ENCODE data around the gene PLEKHG3.

The PLEKHG3 gene

DNA sequence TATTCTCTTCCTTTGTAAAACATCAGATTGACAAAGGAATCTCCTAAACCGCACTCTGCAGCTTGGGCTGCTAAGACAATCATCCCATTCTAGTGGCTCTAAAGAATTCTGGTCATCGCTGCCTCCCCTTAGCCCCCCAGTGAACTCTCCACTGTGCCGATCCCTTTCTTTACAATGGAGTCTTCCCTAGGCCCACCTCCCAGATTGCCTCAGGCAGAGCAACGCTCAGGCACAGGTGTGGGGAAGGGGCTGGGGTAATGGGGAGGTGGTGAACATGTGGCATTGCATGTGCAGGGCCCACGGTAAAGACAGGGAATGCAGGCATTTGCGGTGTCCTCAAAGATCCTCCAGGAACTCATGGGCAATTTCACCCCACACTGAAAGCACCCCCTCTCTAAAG, 86.3 kb downstream of the PLEKHG3 start:
- DNase-seq, result no peak

DNA sequence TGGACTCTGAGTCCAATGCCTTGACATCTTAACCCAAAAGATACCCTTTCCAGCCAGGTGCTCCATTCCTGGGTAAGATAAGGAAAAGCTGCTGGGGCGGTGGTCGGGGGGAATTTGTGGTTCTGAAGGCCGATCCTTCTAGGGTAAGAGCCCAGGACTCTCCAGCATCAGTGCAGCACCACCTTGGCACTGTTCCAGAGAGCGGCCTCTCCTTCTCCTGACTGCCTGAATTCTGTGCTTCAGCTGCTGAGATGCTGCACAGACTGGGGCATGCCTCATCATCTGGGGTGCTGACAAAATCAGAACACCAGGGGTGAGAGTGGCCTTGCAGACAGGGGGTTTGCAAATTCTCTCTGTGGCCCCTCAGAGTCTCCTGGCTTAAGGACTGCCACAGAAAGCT, 88.0 kb downstream of the PLEKHG3 start:
- no peak for DNase-seq

DNA sequence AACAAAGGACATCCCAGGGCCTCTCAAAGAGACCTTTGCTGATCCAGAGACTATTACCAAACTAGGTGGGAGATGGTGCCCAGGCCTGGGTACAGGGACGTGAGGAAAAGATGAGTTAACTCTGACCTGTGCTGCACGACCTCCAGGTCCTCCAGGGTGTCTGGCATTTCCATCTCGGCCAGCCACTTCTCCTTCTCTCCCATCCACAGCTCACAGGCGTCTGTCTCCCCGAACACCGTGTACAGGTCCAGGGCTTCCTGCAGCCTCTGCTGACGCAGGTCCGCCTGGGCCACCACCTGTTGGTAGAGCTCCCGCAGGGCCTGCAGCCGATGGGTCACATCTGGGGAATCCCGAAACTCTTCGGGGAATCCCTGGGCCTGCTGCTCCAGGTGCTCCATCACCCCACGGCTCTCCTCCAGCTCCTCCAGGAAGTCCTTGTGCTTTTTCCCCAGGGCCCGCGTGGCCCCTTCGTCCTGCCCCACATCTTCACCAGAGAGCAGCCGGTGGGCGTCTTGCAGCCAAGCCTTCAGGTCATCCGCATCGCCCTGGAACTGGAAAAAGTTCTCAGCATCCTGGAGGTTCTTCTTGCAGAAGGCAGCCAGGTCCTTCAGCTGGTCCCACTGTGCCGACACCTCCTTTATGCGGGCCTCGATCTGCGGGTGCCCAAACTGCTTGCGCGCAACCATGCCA, 88.8 kb downstream of the PLEKHG3 start:
- no peak for DNase-seq

DNA sequence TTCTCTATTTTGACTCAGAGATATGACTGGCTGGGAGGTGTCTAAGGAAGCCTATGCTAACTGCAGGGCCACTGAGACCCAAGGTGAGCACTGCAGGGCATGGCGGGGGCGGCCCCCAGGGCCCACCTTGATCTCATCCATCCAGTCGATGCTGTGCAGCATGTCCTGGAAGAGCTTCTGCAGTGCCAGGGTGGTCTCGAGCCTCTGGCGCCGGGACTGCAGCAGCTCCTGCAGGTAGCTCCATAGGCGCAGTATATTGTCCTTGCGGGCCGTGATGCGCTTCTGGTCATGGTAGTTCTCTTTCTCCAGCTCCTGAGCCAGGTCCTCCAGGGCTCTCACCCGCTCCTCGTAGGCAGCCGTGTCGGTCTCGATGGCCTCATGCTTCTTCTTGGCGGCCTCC, 91.0 kb downstream of the PLEKHG3 start:
- no peak for DNase-seq

DNA sequence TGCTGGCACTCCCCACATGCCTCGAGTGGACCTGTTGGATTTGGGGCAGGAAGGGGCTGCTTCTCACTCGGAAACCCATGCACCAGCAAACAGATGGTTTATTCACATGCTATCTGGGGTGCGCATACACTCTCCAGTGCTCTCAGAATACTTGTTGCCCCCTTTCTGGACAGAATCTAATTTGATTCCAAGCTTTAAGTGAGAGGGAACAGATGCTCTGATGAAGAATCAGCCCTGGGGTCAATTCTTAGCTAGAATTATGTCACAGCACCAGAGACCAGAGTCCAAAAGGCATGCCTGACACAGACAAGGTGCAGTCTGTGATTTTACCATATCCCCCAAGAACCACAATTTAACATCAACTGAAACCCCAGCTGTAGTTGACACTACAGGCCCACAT, 91.7 kb downstream of the PLEKHG3 start:
- no peak for DNase-seq

DNA sequence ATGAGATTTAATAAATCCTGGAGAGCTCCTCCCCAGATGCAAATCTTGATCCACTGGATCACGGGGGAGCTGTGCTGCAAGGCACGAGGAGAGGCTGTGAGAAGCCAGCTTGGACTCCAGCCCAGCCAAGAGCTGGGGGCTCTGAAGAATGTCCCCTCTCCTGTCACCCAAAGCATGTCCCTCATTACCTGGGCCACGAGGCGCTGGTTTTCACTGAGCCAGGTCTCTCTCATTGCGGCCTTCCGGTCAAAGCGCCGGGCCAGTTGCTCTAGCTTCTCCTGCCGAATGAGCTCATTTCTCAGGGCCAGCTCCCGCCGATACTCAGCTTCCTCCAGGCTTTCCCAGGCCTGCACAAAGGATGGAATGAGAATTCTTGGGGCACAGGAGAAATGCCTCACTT, 92.1 kb downstream of the PLEKHG3 start:
- no peak for DNase-seq

DNA sequence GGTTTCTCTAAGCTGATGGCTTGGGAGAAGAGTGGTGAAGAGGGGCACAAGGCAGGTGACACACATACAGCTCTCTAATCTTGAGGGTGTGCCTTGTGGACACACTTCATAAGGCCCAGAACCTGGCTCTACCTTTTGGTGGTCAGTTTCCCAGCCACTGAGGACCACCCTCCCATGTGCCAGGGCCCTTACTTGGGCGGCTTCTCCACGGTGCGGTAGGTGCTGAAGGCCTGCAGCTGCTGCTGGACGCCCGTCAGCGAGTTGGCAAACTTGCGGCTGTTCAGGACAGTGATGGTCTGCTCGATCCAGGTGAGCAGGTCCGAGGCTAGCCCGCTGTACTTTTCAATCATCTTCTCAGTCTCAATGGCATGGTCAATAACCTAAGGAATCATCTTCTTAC, 95.3 kb downstream of the PLEKHG3 start:
- no peak for DNase-seq

Data from activated CD4-positive, alpha-beta T cell treated with anti-CD3 and anti-CD28 coated beads, Interleukin-2, Interleukin-6, amounts not matched to agents 100 ng/mL and 50 ng/mL, durations not matched to agents 16 hours and 8 hours (primary cell).